Testis (tissue), 2 donors: ENCODE results near the gene DDX47.

ENCODE experiments used
- POLR2A ChIP-seq: fragments of 450-650 bp; IDR thresholded peaks from one replicate; pipeline ENCODE4 v1.6.1; 2017; ENCODE audit warnings: antibody characterized with exemption, mild to moderate bottlenecking, moderate library complexity
- TF ChIP-seq, protein P1 (sequence below), 3 experiments: fragments of 450-650 bp in 2 of 3; fragments of 200-600 bp in 1 of 3; sonication (generic) in 1 of 3; IDR thresholded peaks; one replicate each; pipeline ENCODE4 v1.5.1; 2016 to 2019; ENCODE audit warnings: antibody characterized with exemption in 3 of 3, mild to moderate bottlenecking in 2 of 3, moderate library complexity in 1 of 3

DNA sequence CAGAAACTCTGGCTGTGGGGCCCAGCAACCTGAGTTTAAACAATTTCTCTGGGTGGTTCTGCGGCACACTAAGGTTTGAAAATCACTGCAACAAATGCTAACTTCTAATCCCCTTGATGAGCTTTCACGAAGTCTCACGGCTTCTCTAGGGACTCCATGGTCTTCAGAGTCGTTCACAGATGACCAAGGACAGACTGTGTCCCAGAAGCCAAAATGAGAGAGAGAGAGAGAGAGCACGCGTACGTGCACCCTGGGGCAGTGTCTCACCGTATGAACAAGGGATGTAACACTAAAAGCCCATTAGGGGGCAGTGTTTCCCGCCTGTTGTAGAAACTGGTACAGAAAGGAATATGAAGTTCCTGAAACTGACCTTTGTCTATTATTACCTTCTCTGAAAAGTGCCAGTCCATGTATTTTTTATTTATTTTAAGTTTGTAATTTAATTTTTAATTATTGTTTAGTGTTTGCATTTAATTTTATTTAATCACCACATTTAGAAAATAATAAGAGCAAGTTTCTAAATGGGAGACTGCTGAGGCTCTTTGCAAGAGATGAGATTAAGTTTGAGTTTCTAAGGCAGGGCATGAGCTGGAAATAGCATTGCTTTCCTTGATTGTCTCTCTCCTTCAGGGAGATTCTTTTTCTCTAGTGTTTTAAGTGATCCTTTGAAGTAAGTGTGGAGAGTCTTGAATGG lies 24.3 kb upstream of the DDX47 start:
- TF ChIP-seq, protein P1, sequence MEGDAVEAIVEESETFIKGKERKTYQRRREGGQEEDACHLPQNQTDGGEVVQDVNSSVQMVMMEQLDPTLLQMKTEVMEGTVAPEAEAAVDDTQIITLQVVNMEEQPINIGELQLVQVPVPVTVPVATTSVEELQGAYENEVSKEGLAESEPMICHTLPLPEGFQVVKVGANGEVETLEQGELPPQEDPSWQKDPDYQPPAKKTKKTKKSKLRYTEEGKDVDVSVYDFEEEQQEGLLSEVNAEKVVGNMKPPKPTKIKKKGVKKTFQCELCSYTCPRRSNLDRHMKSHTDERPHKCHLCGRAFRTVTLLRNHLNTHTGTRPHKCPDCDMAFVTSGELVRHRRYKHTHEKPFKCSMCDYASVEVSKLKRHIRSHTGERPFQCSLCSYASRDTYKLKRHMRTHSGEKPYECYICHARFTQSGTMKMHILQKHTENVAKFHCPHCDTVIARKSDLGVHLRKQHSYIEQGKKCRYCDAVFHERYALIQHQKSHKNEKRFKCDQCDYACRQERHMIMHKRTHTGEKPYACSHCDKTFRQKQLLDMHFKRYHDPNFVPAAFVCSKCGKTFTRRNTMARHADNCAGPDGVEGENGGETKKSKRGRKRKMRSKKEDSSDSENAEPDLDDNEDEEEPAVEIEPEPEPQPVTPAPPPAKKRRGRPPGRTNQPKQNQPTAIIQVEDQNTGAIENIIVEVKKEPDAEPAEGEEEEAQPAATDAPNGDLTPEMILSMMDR (IDR thresholded peaks at IDR 0.05), result peak; percentile 60 to 75 (median 69)
- no peak for TF ChIP-seq POLR2A
